ENCODE measurements around the gene SSTR3. TPM values are rescaled to one million over a fixed set of nuclear protein-coding genes. Genes with fewer than 3 reads are reported as not detected.

The SSTR3 gene
- total RNA-seq, 1 donor from 2014 or later = not detected

DNA sequence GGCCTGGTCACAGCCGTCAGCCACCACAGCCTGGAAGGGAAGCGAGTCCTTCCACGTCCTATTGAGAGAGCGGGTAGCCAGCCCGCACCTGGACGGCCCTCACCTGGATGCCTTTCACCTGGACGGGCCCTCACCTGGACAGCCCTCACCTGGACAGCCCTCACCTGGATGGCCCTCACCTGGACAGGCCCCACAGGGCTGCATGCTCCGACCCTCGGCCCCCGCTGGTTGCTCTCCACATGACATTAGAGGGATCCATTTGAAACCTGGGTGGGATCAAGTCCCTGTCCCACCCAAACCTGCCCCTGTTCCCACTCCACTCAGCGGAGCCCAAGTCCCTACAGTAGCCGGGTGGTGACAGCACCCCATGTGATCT is 27.9 kb downstream of the SSTR3 start:
- H3K4me3 ChIP-seq = no peak overlapping the region
- H3K27ac ChIP-seq = no peak overlapping the region
- H3K27me3 ChIP-seq = no peaks in the 10 kb centered on the region
- peaks cover 41% of the 10 kb centered on the region for H3K4me1 ChIP-seq
- DNase-seq (peak; percentile 48), ATAC-seq (no peak)
- no peak for TF ChIP-seq CTCF (IDR thresholded peaks at IDR 0.05)
- H3K9me3 ChIP-seq = no peaks in the 10 kb centered on the region
- intact Hi-C loops (cut with DNase I) = no loop called here
- no peaks in the 10 kb centered on the region for H3K36me3 ChIP-seq

- Histone ChIP-seq H3K9me3 (no peaks in the 10 kb centered on the region), H3K27ac (peak overlapping the region; percentile 11), H3K4me1 (peaks cover 40% of the 10 kb centered on the region), H3K27me3 (no peaks in the 10 kb centered on the region), H3K36me3 (no peaks in the 10 kb centered on the region), H3K4me3 (no peak overlapping the region)
- no peak for ATAC-seq
- no peak for TF ChIP-seq CTCF (IDR thresholded peaks at IDR 0.05)
- DNase-seq = peak; percentile 57
- intact Hi-C loops (cut with DNase I) = no loop called here
Observed at GRCh38 chr22:37183432-37184379, 28.6 kb downstream of the SSTR3 start.

GRCh38 chr22:37182949-37183245 is 29.4 kb downstream of the SSTR3 start:
- peaks cover 40% of the 10 kb centered on the region for H3K4me1 ChIP-seq
- ATAC-seq = no peak

DNA sequence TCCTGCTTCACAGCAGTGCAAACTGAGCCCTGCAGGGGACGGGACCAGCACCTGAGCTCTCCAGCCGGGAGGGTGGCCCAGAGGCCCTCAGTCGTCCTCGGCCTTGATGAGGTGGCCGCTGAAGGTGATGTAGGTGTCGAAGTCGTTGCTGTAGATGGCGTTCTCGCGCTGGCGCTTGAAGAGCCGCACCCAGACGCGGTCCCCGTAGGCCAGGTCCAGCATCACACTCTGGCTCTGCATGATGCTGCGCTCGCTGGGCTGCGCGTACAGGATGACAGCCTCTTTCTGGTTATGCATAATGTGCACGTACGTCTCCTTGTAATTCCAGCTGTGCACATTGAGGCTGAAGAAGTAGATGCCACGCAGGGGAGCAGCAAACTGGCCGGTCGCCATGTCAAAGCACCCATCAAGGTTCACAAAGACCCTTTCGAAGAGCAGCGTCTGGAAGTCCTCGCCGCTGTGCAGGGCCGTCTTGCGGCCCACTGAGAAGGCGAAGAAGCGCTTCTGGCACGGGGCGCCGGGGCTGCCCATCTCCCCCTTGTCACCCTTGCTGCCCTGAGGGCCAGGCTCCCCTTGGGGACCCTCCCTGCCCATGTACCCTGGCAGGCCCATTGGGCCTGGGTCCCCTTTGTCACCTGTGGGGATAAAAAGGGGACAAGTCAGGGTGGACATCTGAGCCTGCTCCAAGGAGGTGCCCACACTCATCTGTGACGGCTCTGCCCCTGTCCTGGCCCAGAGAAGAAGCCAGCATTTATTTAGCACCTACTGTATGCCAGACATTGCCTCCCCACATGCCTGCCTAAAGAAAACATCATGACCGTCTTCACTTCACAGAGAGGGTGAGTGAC is 30.0 kb downstream of the SSTR3 start:
- Histone ChIP-seq H3K27me3 (no peaks in the 10 kb centered on the region), H3K4me3 (no peak overlapping the region), H3K36me3 (no peaks in the 10 kb centered on the region), H3K27ac (no peak overlapping the region), H3K9me3 (no peaks in the 10 kb centered on the region), H3K4me1 (peaks cover 39% of the 10 kb centered on the region)
- DNase-seq = peak; percentile 52
- intact Hi-C loops (cut with DNase I) = no loop called here
- no peak for TF ChIP-seq CTCF (IDR thresholded peaks at IDR 0.05)
- no peak for ATAC-seq

More at GRCh38 chr22:37182949-37183245, 29.4 kb downstream of the SSTR3 start:
- H3K27me3 ChIP-seq = no peaks in the 10 kb centered on the region
- H3K4me3 ChIP-seq = no peak overlapping the region
- no peak overlapping the region for H3K27ac ChIP-seq
- no peaks in the 10 kb centered on the region for H3K9me3 ChIP-seq
- no peak for DNase-seq
- H3K36me3 ChIP-seq = no peaks in the 10 kb centered on the region
- no peak for TF ChIP-seq CTCF (IDR thresholded peaks at IDR 0.05)
- intact Hi-C loops (cut with DNase I) = no loop called here

DNA sequence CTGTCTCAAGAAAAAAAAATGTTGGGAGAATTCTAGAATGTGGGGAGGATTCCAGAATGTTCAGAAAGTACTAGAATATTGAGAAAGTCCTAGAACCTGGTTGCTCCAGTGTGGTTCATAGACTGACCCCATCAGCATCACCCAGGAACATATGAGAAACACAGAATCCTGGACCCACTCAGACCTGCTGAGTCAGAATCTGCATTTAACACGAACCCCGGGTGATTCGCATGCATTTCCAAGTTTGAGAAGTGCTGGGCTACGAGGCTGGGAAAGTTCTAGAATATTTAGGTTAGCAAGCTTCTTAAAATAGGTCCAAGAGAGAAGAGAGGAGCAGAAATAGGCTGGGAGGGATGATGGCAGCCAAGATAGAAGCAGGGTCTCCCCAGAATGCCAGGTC is 30.6 kb downstream of the SSTR3 start:
- no peak overlapping the region for H3K4me3 ChIP-seq
- peaks cover 39% of the 10 kb centered on the region for H3K4me1 ChIP-seq
- no peaks in the 10 kb centered on the region for H3K36me3 ChIP-seq
- H3K27me3 ChIP-seq = no peaks in the 10 kb centered on the region
- H3K27ac ChIP-seq = no peak overlapping the region
- no peaks in the 10 kb centered on the region for H3K9me3 ChIP-seq
- no peak for TF ChIP-seq CTCF (IDR thresholded peaks at IDR 0.05)
- ATAC-seq = no peak
- no peak for DNase-seq
- intact Hi-C loops (cut with DNase I) = no loop called here

Measured in upper lobe of right lung (tissue), 1 donor.